ES-I3 (cell line): ENCODE data around the gene GPR55.

Source experiments
- H3K36me3 ChIP-seq: 2 replicates; pipeline ENCODE4 v1.6.1; 2013; ENCODE audit warnings: mild to moderate bottlenecking, low read length, control low read depth, moderate library complexity; ENCODE audit not compliant: insufficient read depth
- H3K4me1 ChIP-seq: 2 replicates; pipeline ENCODE4 v1.6.1; 2013; ENCODE audit warnings: mild to moderate bottlenecking, control low read depth, low read length; ENCODE audit not compliant: insufficient read depth
- H3K9ac ChIP-seq: 2 replicates; pipeline ENCODE4 v1.6.1; 2013; ENCODE audit warnings: low read depth, mild to moderate bottlenecking, low read length, moderate library complexity
- H3K9me3 ChIP-seq: 2 replicates; pipeline ENCODE4 v1.6.1; 2013; ENCODE audit warnings: mild to moderate bottlenecking, low read length, moderate library complexity; ENCODE audit not compliant: control insufficient read depth, insufficient read depth

GPR55 gene

DNA sequence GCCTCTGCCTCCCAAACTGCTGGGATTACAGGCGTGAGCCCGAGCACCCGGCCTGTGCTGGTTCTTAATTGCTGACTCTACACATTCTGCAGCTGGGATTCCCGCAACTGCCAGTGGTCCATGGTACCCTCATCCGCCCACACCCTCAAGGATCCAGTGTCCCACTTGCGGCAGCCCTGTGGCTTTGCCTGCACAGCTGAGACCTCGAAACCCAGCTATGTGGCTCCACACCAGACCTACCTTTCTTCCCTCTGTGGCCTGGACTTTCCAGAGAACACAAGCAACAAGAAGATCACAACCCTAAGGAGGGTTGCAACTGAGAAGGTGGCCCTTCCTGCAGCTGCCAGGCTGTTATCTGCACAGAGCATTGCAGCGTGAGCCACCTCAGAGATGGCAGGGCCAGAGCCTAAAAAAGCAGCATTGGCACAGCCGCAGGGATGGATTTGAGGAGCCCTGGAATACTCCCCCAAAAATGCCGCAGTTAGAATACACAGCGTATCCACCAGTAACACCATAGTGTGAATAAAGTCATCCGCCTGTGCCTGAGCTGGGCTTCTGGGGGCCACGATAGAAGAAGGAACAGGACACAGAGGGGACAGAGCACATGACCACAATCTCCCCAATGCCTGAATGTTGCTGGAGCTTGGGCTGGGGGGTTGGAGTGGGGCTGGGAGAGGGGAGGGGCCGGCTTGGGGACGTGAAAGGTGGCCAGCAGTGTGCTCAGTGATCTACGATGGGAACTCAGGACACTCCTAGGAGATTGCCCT is 1.9 kb downstream of the GPR55 start:
- Histone ChIP-seq H3K9me3 (no peaks in the 10 kb centered on the region), H3K36me3 (no peaks in the 10 kb centered on the region), H3K9ac (no peak overlapping the region), H3K4me1 (peaks cover 4% of the 10 kb centered on the region; the same call in 1 of the 2 replicates)

DNA sequence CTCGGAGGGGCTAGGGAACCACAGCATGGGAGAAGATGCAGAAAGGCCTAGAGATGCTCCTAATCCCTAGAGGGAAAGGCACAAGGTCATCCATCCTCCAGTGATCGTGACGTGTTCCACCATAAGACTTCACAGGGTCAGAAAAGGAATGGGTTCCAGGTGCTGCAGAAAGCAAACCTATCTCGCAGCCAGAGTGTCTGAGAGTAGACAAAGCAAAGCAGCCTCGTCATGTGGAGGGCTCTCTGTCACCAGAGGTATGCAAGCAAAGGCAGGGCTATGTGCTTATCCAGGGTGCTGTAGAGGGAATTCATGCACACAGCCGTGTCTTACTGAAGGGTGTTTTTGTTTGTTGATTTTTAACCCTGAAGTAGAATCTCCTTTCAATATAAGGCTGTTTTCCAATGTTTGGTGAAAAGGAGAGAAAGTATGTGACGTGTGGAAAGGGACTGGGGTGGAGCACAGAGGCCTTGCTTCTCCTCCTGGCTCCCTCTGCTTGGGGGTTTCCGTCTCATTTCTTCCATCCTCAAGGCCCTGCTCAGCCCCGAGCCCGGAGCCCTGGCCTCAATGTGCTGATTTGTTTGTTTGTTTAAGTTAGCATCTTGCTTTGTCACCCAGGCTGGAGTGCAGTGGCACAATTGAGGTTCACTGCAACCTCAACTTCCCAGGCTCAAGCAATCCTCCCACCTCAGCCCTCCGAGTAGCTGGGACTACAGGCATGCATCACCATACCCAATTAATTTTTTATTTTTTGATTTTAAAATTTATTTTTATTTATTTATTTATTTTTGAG is 3.0 kb downstream of the GPR55 start:
- H3K9ac ChIP-seq: no peak overlapping the region
- H3K36me3 ChIP-seq: no peaks in the 10 kb centered on the region
- H3K4me1 ChIP-seq: peaks cover 4% of the 10 kb centered on the region; the same call in 1 of the 2 replicates
- no peaks in the 10 kb centered on the region for H3K9me3 ChIP-seq

DNA sequence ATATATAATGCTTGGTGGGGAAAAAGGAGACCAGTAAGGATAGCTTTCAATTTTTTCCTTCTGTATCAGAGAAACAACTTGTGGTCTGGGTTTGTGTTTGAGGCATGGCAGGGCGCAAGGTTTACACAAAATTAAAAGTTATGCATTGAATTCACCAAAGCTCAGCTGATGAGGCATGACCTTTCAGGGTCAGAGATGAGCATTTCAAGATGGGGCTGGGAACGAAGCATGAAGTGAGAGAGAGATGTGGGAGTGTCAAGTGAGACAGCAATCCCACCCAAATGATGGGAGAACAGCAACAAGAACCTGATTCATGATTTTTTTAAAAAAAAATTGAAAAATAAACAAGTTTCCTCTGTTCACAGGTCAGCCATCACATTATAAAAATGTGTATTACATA is 4.9 kb downstream of the GPR55 start:
- Histone ChIP-seq H3K4me1 (no peaks in the 10 kb centered on the region; the same call in 1 of the 2 replicates), H3K36me3 (no peaks in the 10 kb centered on the region), H3K9me3 (no peaks in the 10 kb centered on the region), H3K9ac (no peak overlapping the region)

DNA sequence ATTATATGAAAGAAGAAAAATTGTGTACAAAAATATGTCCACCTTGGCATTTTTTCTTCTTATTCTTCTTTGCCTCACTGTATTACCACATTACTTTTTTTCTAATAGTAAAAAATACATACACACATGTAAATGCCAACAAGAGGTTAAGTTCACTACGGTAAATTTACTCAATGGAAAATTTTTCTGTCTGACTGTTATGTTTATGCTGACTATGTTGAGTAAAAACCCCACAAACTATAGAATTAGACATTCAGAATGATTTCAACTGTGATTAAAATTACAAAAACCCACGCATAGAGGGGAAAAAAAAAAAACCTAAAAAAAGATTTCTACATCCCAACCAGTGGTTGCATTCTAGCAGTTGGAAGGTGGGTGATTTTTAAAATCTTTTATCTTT is 5.4 kb downstream of the GPR55 start:
- H3K36me3 ChIP-seq: no peaks in the 10 kb centered on the region

DNA sequence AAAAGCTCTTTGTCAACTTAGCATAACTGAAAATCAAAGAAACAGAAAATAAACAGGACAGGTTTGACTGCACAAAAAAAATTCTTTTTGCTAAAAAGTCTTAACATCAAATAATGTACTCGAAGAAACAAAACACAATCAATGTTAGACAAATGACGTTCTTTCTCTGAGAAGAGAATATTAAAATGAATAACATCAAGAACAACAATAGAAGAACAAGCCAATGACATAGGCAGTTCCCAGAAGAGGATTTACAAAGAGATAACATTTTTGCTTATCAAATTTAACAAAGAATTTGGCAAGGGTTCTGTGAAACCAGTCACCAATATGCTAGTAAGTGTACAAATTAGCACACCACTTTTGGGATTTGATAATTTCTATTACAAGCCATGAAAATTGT is 5.8 kb downstream of the GPR55 start:
- Histone ChIP-seq H3K9me3 (no peaks in the 10 kb centered on the region), H3K9ac (no peak overlapping the region), H3K4me1 (no peaks in the 10 kb centered on the region; the same call in 1 of the 2 replicates), H3K36me3 (no peaks in the 10 kb centered on the region)

More for the DNA sequence above, 5.4 kb downstream of the GPR55 start:
- Histone ChIP-seq H3K9ac (no peak overlapping the region), H3K4me1 (no peaks in the 10 kb centered on the region; the same call in 1 of the 2 replicates), H3K9me3 (no peaks in the 10 kb centered on the region)

DNA sequence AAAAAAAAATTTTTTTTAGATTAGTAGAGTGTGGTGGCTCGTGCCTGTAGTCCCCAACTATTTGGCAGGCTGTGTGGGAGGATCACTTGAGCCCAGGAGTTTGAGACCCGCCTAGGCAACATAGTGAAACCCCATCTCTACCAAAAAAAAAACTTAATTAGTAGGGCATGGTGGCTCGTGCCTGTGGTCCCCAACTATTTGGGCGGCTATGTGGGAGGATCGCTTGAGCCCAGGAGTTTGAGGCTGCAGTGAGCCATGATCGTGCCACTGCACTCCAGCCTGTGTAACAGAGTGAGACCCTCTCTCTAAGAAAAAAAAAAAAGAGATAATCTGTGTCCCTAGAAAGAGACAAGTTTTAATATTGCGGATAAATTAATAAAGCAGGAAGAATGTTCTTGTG is 8.8 kb downstream of the GPR55 start:
- H3K9ac ChIP-seq: no peak overlapping the region
- H3K4me1 ChIP-seq: no peaks in the 10 kb centered on the region
- H3K9me3 ChIP-seq: no peaks in the 10 kb centered on the region
- H3K36me3 ChIP-seq: no peaks in the 10 kb centered on the region

DNA sequence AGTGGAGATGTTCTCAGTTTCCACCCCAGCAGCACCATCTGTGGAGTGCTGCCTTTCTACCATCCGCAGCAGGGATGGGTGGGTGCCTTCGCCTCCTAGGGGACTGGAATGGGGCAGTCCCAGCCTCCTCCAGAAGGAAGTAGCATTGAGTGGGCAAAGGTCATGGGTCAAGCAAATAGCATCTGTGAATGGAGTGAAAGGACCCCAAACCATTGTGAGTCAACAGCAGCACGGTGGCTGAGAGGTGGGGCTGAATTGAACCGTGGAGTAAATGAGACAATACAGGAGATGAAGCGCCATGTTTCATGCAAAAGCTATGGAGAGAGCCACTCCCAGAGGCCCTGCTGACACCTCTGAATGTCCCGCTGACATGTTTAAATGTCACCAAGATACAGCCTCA is 9.7 kb downstream of the GPR55 start:
- no peaks in the 10 kb centered on the region for H3K4me1 ChIP-seq
- H3K9me3 ChIP-seq: no peaks in the 10 kb centered on the region
- no peak overlapping the region for H3K9ac ChIP-seq
- no peaks in the 10 kb centered on the region for H3K36me3 ChIP-seq

DNA sequence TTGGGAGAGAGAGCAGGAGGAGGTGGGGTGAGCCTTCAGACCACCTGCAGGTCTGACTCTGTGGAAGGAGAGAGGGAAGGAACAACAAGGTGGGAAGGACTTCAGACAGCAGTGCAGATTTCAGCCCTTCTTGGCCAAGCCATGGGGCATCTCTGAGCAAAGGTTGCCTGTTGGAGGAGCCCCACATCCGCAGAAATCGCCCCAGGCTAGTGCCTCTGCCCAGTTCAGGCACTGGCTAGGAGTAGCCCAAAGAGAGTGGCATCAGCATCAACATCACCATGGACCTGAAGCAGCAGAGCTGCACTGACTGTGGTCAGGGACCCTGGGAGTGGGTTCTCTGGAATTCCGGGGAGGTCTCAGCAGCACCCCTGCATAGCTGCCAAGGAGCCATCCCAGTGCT is 10.2 kb downstream of the GPR55 start:
- Histone ChIP-seq H3K4me1 (no peaks in the 10 kb centered on the region), H3K9ac (no peak overlapping the region), H3K36me3 (no peaks in the 10 kb centered on the region), H3K9me3 (no peaks in the 10 kb centered on the region)

DNA sequence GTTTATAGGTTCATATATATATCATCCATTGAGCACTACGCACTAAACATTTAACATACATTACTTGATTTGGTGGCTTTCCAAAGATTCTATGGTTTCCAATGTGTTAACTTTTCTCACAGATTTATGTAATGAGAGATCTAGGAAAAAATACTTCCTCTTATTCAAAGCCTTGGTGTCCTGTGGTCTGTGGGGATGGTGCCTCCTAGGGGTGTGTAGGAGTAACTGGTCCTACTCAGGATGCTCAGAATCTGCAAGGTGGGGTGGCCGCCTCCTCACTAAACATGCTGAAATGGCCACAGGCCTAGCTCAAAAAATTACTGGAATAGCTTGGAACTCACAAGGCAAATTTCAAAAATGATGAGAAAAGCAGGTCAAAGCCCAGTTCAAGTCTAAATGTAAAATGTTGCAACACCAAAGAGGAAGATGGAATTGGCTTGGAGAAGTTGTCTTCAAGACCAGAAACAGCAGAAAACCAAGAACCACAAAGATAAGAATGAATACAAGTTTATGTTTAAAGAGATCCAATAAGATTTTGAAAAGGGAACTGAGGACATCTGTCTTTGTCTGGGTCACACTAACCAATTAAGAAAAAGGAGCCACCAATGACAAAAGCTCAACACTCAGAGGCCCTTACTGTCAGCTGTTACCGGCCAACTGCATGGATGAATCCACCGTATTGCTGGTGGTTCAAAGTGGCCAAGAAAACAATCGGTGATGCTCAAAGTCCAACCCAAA is 11.5 kb downstream of the GPR55 start:
- H3K9me3 ChIP-seq: no peaks in the 10 kb centered on the region
- H3K4me1 ChIP-seq: peaks cover 6% of the 10 kb centered on the region; the same call in 1 of the 2 replicates
- no peaks in the 10 kb centered on the region for H3K36me3 ChIP-seq
- H3K9ac ChIP-seq: no peak overlapping the region

DNA sequence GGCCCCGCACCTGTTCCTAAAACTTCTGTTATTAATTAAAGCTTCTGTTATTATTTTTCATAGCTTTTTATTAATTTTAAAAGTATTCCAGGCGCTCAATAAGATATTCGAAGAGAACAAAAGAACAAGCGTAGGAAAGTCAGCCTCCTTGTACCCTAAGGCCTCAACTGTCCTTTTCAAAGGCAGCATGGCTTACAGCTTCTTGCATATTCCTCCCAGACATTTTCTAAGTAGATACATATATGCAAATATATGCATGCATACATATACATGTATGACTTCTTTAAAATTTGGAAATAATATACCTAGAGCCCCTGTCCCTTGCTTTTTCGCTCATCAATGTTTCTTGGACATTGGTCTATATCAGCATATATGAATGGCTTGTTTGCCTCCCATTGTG is 12.3 kb downstream of the GPR55 start:
- H3K9me3 ChIP-seq: no peaks in the 10 kb centered on the region
- peaks cover 15% of the 10 kb centered on the region; the same call in 1 of the 2 replicates for H3K4me1 ChIP-seq
- H3K9ac ChIP-seq: no peak overlapping the region
- H3K36me3 ChIP-seq: no peaks in the 10 kb centered on the region

DNA sequence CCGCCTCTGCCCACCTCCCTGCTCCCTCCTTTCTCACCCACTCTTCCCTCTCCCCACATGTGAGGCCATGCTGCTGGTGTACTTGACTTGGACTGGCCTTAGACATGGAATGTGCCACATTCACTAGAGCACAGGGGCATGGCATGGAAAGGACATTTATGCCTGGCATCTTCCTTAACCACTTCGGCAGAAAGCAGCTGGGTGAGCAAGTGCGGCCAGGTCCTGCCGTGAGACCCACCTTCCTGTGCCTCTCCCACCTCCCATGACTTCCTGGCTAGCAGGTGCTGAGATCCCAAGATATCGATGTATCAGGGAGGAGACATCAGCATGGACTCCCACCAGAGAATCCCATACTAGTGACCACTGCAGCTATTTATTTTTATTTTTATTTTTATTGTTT is 13.0 kb downstream of the GPR55 start:
- Histone ChIP-seq H3K9ac (no peak overlapping the region), H3K36me3 (no peaks in the 10 kb centered on the region), H3K9me3 (no peaks in the 10 kb centered on the region), H3K4me1 (peaks cover 15% of the 10 kb centered on the region; the same call in 1 of the 2 replicates)

DNA sequence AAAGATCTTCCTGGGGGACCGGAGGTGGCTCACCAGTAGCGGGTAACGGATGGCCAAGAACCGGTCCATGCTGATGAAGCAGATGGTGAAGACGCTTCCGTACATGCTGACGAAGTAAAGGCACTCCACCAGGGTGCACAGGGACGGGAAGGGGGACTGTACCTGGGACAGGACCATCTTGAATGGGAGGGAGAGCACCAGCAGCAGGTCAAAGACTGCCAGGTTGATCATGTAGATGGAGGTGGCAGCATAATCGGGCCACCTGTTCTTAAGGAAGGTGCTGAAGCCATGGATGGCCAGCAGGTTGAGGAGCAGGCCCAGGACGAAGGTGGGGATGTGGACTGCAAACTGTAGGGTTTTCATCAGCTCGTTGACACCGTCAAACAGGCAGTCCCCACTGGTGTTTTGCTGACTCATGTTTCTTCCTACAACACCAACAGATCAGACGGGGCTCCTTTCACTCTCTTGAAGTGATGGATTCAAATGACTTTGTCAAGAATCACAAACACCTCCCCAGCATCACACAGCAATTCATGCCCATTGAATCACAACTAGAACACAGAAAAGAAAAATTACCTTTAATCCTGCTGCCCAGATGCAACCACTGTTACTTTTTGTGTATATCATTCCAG is 14.4 kb downstream of the GPR55 start:
- peaks cover 23% of the 10 kb centered on the region for H3K4me1 ChIP-seq
- no peak overlapping the region for H3K9ac ChIP-seq
- H3K36me3 ChIP-seq: no peaks in the 10 kb centered on the region
- H3K9me3 ChIP-seq: no peaks in the 10 kb centered on the region

DNA sequence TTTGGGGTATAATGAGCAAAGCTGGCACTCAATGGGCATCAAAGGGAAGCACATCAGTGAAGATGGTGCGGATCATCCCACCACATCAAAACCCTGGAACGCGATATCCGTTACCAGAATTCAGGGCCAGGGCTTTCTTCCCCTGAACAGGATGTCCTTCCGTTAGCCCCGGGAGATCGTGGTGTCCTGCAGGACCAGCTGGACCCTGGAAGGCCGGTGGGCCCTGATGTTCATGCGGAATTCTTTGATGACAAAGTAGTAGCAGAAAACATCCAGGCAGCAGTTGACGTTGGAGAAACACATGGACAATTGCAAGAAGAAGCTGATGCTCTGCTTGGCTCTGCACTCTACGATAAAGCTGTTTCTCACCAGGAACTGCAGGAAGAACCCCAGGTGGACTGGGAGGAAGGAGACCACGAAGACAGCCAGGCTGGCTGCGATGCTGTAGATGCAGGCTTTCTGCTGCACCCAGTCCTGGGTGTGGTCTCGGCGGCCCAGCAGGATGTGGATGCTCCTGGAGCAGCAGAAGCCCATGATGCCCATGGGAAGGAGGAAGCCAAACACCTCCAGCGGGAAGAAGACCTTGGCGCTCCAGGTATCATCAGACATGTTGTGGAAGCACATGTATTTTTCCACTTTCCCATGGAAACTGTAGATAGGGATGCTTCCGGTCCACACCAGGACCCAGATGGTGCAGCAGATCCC is 15.0 kb downstream of the GPR55 start:
- Histone ChIP-seq H3K9ac (no peak overlapping the region), H3K9me3 (no peaks in the 10 kb centered on the region), H3K36me3 (no peaks in the 10 kb centered on the region), H3K4me1 (peaks cover 26% of the 10 kb centered on the region)
